Sigmoid colon (tissue), 4 donors: ENCODE measurements around the gene CTNNBL1.

Source experiments
- EP300 ChIP-seq, 4 donors: sonication (generic); formaldehyde crosslinking; IDR thresholded peaks; one replicate each; pipeline ENCODE4 v1.6.1; 2017; ENCODE audit warnings: antibody characterized with exemption in 4 of 4
- POLR2A ChIP-seq, 2 donors: fragments of 450-650 bp; IDR thresholded peaks; one replicate each; pipeline ENCODE4 v1.6.1; 2016; ENCODE audit warnings: antibody characterized with exemption in 2 of 2, mild to moderate bottlenecking in 2 of 2, moderate library complexity in 2 of 2
- POLR2AphosphoS5 ChIP-seq, 4 donors: sonication (generic); formaldehyde crosslinking; IDR thresholded peaks; one replicate each; pipeline ENCODE4 v1.6.1; 2017; ENCODE audit warnings: antibody characterized with exemption in 4 of 4

- TF ChIP-seq POLR2A (IDR thresholded peaks at IDR 0.05) (no peak), EP300 (IDR thresholded peaks at IDR 0.05) (no peak), POLR2AphosphoS5 (IDR thresholded peaks at IDR 0.05) (no peak)
Observed at GRCh38 chr20:37729909-37730308, 36.1 kb downstream of the CTNNBL1 start.
